Vagina (tissue), 2 donors: ENCODE results near the gene CASP10.

Experiments used
- CTCF ChIP-seq, 3 experiments: fragments of 450-650 bp in 2 of 3; fragments of 200-600 bp in 1 of 3; sonication (generic) in 1 of 3; IDR thresholded peaks; one replicate each; pipeline ENCODE4 v1.5.1; 2017 to 2019; ENCODE audit warnings: antibody characterized with exemption in 3 of 3, mild to moderate bottlenecking in 2 of 3, moderate library complexity in 2 of 3
- POLR2A ChIP-seq, 2 donors: fragments of 450-650 bp; IDR thresholded peaks; one replicate each; pipeline ENCODE4 v1.6.1; 2017; ENCODE audit warnings: antibody characterized with exemption in 2 of 2, mild to moderate bottlenecking in 2 of 2, moderate library complexity in 2 of 2
- POLR2AphosphoS5 ChIP-seq, 2 donors: sonication (generic); formaldehyde crosslinking; IDR thresholded peaks; one replicate each; pipeline ENCODE4 v1.9.0; 2017; ENCODE audit warnings: antibody characterized with exemption in 2 of 2, mild to moderate bottlenecking in 2 of 2, low read depth in 1 of 2; ENCODE audit not compliant: insufficient read depth in 1 of 2

GRCh38 chr2:201150454-201151020 lies 32.4 kb upstream of the CASP10 start:
- TF ChIP-seq CTCF (IDR thresholded peaks at IDR 0.05), result no peak
- no peak for TF ChIP-seq POLR2AphosphoS5 (IDR thresholded peaks at IDR 0.05; ENCODE audit: insufficient read depth in 1 of 2, low read depth in 1 of 2)
- no peak for TF ChIP-seq POLR2A (IDR thresholded peaks at IDR 0.05)
